Ascending aorta (tissue), 2 donors: ENCODE measurements around the gene PIGB. TPM values are rescaled to one million over a fixed set of nuclear protein-coding genes. Genes with fewer than 3 reads are reported as not detected.

Source experiments
- DNase-seq, 2 donors: peaks; one replicate each; pipeline ENCODE4 v3.0.0-alpha.2; 2019; ENCODE audit warnings: low spot score in 2 of 2
- H3K27ac ChIP-seq, 2 donors: fragments of 200-600 bp; sonication (generic); one replicate each; pipeline ENCODE4 v1.5.1; 2016 to 2017; ENCODE audit warnings: mild to moderate bottlenecking in 1 of 2
- H3K27me3 ChIP-seq: fragments of 200-600 bp; sonication (generic); one replicate; pipeline ENCODE4 v1.5.1; 2017
- H3K36me3 ChIP-seq, 2 donors: fragments of 200-600 bp; sonication (generic); one replicate each; pipeline ENCODE4 v1.5.1; 2016
- H3K4me1 ChIP-seq, 2 donors: fragments of 200-600 bp; sonication (generic); one replicate each; pipeline ENCODE4 v1.5.1; 2016 to 2017; ENCODE audit warnings: mild to moderate bottlenecking in 1 of 2
- H3K4me3 ChIP-seq, 2 donors: fragments of 200-600 bp; sonication (generic); one replicate each; pipeline ENCODE4 v1.5.1; 2016 to 2017; ENCODE audit warnings: mild to moderate bottlenecking in 1 of 2
- H3K9me3 ChIP-seq, 2 donors: fragments of 200-600 bp; sonication (generic); one replicate each; pipeline ENCODE4 v1.5.1; 2016
- CTCF ChIP-seq, 3 experiments: fragments of 200-600 bp in 2 of 3; fragments of 450-650 bp in 1 of 3; sonication (generic) in 2 of 3; IDR thresholded peaks; one replicate each; pipeline ENCODE4 v1.5.1; 2016 to 2019; ENCODE audit warnings: antibody characterized with exemption in 3 of 3, mild to moderate bottlenecking in 1 of 3, moderate library complexity in 1 of 3
- intact Hi-C: fragments of 100-400 bp; cut with DNase I; formaldehyde crosslinking; loops from one replicate; pipeline ENCODE4 v1.15.1; 2023
- total RNA-seq: library from RNA; depleted of rRNA; stranded (reverse); fragments of >200 nt; gene quantifications from one replicate; pipeline ENCODE4 v1.1.0, GENCODE V29; 2016

Gene PIGB
- total RNA-seq, 1 donor from 2014 or later = 50.3 TPM

- no peak for DNase-seq
- peak overlapping the region in 1 of 2 donors; percentile 28 for H3K27ac ChIP-seq
- peaks cover 0 to 17% of the 10 kb centered on the region in 2 donors for H3K4me1 ChIP-seq
- peak overlapping the region; percentile 65 to 71 for H3K4me3 ChIP-seq
- H3K36me3 ChIP-seq = peaks cover 2 to 5% of the 10 kb centered on the region in 2 donors
- H3K27me3 ChIP-seq = no peaks in the 10 kb centered on the region
- intact Hi-C loops = no loop called here
- no peak for TF ChIP-seq CTCF (IDR thresholded peaks at IDR 0.05)
- no peaks in the 10 kb centered on the region for H3K9me3 ChIP-seq
Observed at GRCh38 chr15:55320238-55320550, 1.2 kb downstream of the PIGB start.

GRCh38 chr15:55320963-55321362 lies 1.9 kb downstream of the PIGB start:
- no peak overlapping the region for H3K27ac ChIP-seq
- no peak for DNase-seq
- intact Hi-C loops = no loop called here

GRCh38 chr15:55322467-55322866 lies 3.4 kb downstream of the PIGB start:
- peaks cover 0 to 15% of the 10 kb centered on the region in 2 donors for H3K4me1 ChIP-seq
- H3K36me3 ChIP-seq = peaks cover 2 to 5% of the 10 kb centered on the region in 2 donors
- no peak overlapping the region for H3K27ac ChIP-seq
- no peaks in the 10 kb centered on the region for H3K27me3 ChIP-seq
- no peak for DNase-seq
- intact Hi-C loops = no loop called here
- H3K4me3 ChIP-seq = no peak overlapping the region
- H3K9me3 ChIP-seq = no peaks in the 10 kb centered on the region
- TF ChIP-seq CTCF (IDR thresholded peaks at IDR 0.05) = no peak

More at GRCh38 chr15:55320963-55321362, 1.9 kb downstream of the PIGB start:
- Histone ChIP-seq H3K4me1 (peaks cover 0 to 17% of the 10 kb centered on the region in 2 donors), H3K27me3 (no peaks in the 10 kb centered on the region), H3K9me3 (no peaks in the 10 kb centered on the region), H3K36me3 (peaks cover 2 to 5% of the 10 kb centered on the region in 2 donors), H3K4me3 (no peak overlapping the region)
- no peak for TF ChIP-seq CTCF (IDR thresholded peaks at IDR 0.05)

GRCh38 chr15:55327387-55327786 lies 8.4 kb downstream of the PIGB start:
- intact Hi-C loops = no loop called here
- Histone ChIP-seq H3K27me3 (no peaks in the 10 kb centered on the region), H3K27ac (no peak overlapping the region), H3K9me3 (no peaks in the 10 kb centered on the region), H3K36me3 (peaks cover 21 to 40% of the 10 kb centered on the region in 2 donors), H3K4me3 (no peak overlapping the region), H3K4me1 (no peaks in the 10 kb centered on the region)
- DNase-seq = no peak
- TF ChIP-seq CTCF (IDR thresholded peaks at IDR 0.05) = no peak

- Histone ChIP-seq H3K4me1 (peaks cover 0 to 4% of the 10 kb centered on the region in 2 donors), H3K27me3 (no peaks in the 10 kb centered on the region), H3K36me3 (peaks cover 8 to 38% of the 10 kb centered on the region in 2 donors), H3K4me3 (no peak overlapping the region), H3K27ac (no peak overlapping the region), H3K9me3 (no peaks in the 10 kb centered on the region)
- intact Hi-C loops = no loop called here
- DNase-seq = no peak
- no peak for TF ChIP-seq CTCF (IDR thresholded peaks at IDR 0.05)
Observed at GRCh38 chr15:55334371-55334770, 15.3 kb downstream of the PIGB start.

GRCh38 chr15:55334997-55335396 lies 16.0 kb downstream of the PIGB start:
- H3K9me3 ChIP-seq = no peaks in the 10 kb centered on the region
- peaks cover 8 to 32% of the 10 kb centered on the region in 2 donors for H3K36me3 ChIP-seq
- H3K4me3 ChIP-seq = no peak overlapping the region
- no peak for TF ChIP-seq CTCF (IDR thresholded peaks at IDR 0.05)
- H3K4me1 ChIP-seq = peaks cover 0 to 7% of the 10 kb centered on the region in 2 donors
- no peak overlapping the region for H3K27ac ChIP-seq
- DNase-seq = no peak
- H3K27me3 ChIP-seq = no peaks in the 10 kb centered on the region
- intact Hi-C loops = no loop called here
